GM21528 (cell line): ENCODE results near the gene LDHAL6B.

Experiments
- ATAC-seq: cut with Tn5 transposase; IDR thresholded peaks from one replicate; pipeline ENCODE4 v1.9.1; 2021; ENCODE audit warnings: mild to moderate bottlenecking, moderate library complexity; ENCODE audit not compliant: unreplicated experiment, low FRiP score

Gene LDHAL6B

DNA sequence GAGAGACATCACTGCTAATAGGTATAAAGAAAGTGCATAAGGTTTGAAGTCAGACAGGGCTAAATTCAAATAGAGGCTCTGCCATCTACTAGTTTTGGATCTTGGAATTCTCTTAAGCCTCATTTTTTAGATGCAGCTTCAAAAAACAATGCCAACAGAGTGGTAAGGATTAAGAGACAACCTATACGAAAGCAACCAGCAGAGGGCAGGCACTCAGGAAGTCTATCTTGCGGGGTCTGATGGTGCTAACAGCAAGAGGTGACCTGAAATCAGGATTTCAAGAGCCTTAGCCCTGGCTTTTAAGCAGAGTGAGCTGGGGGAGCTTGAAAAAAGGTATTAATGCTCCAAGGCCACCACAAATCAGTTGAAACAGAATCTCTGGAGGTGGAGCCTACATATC is 40.7 kb downstream of the LDHAL6B start:
- no peak for ATAC-seq

DNA sequence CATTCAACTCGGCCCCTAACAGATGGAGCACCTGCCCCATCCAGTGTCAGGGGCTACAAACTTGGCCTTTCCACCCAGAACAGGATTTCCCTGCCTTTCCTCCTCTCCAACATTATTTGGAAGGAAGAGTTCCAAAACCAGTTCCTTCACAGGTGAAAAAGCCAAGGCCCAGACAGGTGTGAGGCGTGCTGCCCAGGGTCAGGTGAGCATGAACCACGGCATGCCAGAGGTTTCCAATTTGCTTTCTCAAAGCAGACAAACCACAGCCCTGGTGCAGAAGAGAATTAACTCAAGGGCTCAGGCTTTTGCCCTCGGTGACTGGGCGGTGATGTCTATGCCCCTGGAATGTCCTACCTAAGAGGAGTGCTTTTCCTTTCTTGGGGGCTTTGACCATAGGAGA is 43.2 kb downstream of the LDHAL6B start:
- ATAC-seq = no peak

DNA sequence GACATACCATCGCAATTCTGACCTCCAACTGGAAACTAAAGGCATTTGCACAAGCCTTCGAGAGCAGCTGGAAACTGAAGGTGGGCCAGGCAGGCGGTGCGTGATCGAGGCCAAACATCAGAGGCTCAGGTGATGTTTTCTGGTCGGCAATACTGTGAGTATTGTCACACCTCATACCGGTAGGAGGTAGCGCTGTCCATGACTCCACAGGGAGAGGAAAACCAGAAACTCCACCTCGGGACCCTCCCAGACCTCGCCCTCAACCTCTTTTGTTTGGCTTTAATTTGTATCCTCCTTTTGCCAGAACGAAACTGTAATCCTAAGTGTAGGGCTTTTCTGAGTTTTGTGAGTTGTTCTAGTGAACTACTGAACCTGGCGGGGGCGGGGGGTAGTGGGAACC is 43.6 kb downstream of the LDHAL6B start:
- no peak for ATAC-seq

DNA sequence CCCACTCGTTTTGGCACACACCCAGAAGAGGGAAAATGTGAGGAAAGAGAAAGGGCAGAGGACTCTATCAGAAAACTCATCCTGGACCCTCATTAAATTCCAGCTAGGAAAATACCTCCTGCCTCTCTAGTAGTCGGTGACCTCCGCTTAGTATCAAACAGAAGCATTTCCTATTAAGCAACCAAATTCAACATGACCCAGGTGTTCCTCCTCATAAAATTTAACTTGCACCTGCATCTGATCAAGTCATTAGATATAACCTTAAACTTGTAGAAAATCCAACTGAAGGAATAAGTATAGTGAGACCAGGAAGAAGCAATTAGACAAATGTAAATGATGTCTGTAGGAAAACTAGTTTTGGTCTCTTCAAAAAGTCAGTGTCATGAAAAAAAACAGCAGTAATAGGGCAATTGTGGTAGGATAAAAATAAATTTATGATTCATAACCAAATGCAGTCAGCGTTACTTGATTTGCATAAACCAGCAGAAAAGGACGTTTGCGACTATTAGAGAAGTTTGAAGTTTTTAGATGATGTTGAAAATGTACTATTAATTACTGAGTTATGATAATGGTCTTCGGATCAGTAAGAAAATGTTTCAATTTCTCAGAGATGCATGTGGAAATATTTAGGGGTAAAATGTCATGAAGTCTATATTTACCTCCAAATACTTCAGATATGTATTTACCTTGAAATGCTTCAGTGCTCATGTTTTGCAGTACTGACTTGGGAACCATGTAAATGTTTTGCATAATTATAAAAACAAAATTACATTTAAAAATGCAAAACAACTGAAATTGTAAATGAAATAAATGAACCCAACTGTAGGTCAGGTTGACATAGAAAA is 44.6 kb downstream of the LDHAL6B start:
- ATAC-seq = peak; percentile 54

GRCh38 chr15:59252137-59252536 is 45.5 kb downstream of the LDHAL6B start:
- no peak for ATAC-seq

DNA sequence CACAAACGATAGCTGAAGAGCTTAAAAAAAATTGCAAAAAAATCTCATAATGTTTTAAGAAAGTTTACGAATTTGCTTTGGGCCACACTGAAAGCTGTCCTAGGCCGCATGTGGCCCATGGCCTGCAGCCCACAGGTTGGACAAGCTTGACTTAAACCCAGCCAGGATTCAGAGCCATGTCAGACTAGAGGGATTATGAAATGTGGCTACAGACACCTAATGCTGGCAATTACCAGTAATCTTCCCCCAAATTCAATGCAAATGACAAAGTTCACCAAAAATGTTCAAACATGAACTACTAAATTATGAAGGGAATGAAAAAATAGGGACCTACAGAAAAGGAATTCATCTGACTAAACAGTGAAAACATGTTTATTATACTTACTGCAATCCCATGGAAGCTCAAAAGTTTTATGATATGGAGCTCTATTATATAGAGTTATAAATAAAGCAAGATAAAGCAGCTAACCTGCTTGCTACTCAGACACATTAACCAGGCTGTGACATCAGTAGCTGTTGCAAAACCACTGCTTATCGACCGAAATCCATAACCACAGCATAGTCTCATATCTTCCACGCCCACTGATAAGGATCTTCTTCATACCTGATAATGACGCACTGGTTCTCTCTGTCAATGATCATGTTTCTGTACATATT is 49.2 kb downstream of the LDHAL6B start:
- ATAC-seq = no peak

DNA sequence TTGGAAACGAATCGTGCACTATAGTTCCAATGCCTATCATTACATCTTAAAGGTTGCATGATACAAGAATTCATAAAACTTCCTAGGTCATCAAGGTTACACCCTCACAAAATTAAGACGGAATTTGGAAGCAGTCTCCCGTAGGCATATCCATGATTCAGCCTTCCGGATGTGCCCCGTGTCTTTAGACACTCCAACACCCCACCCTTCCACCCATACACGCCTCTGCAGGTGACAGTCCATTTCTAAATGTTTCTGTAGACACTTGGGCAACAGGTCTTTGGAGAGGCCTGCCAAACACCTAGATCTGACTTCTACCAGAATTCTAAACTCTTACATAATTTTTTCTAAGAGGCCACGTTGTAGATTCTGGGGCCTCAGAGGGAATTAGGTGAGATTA is 49.8 kb downstream of the LDHAL6B start:
- ATAC-seq = no peak

DNA sequence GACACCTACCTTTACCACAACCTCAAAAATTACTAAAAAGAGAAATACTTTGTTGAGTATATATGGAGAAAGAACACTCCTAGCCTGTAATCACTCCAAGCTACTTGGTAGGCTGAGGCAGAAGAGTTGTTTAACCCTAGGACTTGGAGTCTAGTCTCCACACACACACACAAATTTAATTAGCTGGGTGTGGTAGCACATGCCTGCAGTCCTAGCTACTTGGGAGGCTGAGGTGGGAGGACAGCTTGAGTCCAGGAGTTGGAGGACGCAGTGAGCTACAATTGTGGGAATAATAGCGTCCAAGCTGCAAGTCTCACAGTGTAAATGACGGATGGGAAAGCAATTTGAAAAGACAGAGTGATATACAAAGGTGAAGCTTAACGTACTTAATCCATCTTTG is 50.5 kb downstream of the LDHAL6B start:
- no peak for ATAC-seq
